PC-9 (cell line): ENCODE measurements around the gene TP53BP1.

Experiments
- CTCF ChIP-seq: fragments of 200-600 bp; sonication (generic); conservative IDR thresholded peaks from 2 replicates; pipeline ENCODE4 v1.6.1; 2017; ENCODE audit warnings: mixed run types, antibody characterized with exemption, mild to moderate bottlenecking, moderate library complexity
- EZH2 ChIP-seq: fragments of 200-600 bp; sonication (generic); IDR thresholded peaks from 2 replicates; pipeline ENCODE4 v1.8.0; 2017; ENCODE audit warnings: antibody characterized with exemption, low read depth

- TF ChIP-seq EZH2, result no peak
- TF ChIP-seq CTCF, result no peak
Measured at GRCh38 chr15:43508421-43508820, 15.5 kb upstream of the TP53BP1 start.
